Measurements from ENCODE around the gene EHMT1.

The EHMT1 gene

GRCh38 chr9:137829260-137829996, 210.6 kb downstream of the EHMT1 start:
- DNase-seq (ENCODE audit: low spot score): no peak

GRCh38 chr9:137832191-137832700, 213.4 kb downstream of the EHMT1 start:
- no peak for DNase-seq (ENCODE audit: low spot score)

- no peak for DNase-seq (ENCODE audit: low spot score)
Measured at GRCh38 chr9:137832830-137833590, 214.2 kb downstream of the EHMT1 start.

- DNase-seq (ENCODE audit: low spot score): no peak
Measured at GRCh38 chr9:137833721-137834613, 215.2 kb downstream of the EHMT1 start.

GRCh38 chr9:137834846-137835546, 216.2 kb downstream of the EHMT1 start:
- no peak for DNase-seq (ENCODE audit: low spot score)

- DNase-seq (ENCODE audit: low spot score): no peak
Measured at GRCh38 chr9:137836151-137836830, 217.5 kb downstream of the EHMT1 start.

GRCh38 chr9:137836831-137837241, 218.0 kb downstream of the EHMT1 start:
- no peak for DNase-seq (ENCODE audit: low spot score)

- no peak for DNase-seq (ENCODE audit: low spot score)
Measured at GRCh38 chr9:137837345-137838278, 218.8 kb downstream of the EHMT1 start.

- no peak for DNase-seq (ENCODE audit: low spot score)
Measured at GRCh38 chr9:137838576-137838975, 219.8 kb downstream of the EHMT1 start.

GRCh38 chr9:137843355-137843754, 224.6 kb downstream of the EHMT1 start:
- DNase-seq (ENCODE audit: low spot score): no peak

- DNase-seq (ENCODE audit: low spot score): peak; percentile 49
Measured at GRCh38 chr9:137851516-137852267, 232.9 kb downstream of the EHMT1 start.

GRCh38 chr9:137853392-137853995, 234.7 kb downstream of the EHMT1 start:
- no peak for DNase-seq (ENCODE audit: low spot score)

GRCh38 chr9:137860361-137860760, 241.6 kb downstream of the EHMT1 start:
- DNase-seq (ENCODE audit: low spot score): no peak

- DNase-seq (ENCODE audit: low spot score): no peak
Measured at GRCh38 chr9:137865581-137866145, 246.9 kb downstream of the EHMT1 start.

GRCh38 chr9:137866226-137867141, 247.7 kb downstream of the EHMT1 start:
- no peak for DNase-seq (ENCODE audit: low spot score)

GRCh38 chr9:137870432-137870831, 251.6 kb downstream of the EHMT1 start:
- DNase-seq (ENCODE audit: low spot score): no peak

- no peak for DNase-seq (ENCODE audit: low spot score)
Measured at GRCh38 chr9:137872296-137872695, 253.5 kb downstream of the EHMT1 start.

Measured in putamen (tissue), 1 donor.